GM19240 (cell line): ENCODE measurements around the gene FCN3.
A peak's percentile ranks its signal among the peaks of the same experiment; 100 is the strongest.

Experiments
- DNase-seq: peaks from one replicate; pipeline ENCODE4 v3.0.0; 2011; ENCODE audit warnings: low spot score; ENCODE audit not compliant: insufficient read length

FCN3 gene

GRCh38 chr1:27380224-27380623 lies 5.6 kb upstream of the FCN3 start:
- no peak for DNase-seq

DNA sequence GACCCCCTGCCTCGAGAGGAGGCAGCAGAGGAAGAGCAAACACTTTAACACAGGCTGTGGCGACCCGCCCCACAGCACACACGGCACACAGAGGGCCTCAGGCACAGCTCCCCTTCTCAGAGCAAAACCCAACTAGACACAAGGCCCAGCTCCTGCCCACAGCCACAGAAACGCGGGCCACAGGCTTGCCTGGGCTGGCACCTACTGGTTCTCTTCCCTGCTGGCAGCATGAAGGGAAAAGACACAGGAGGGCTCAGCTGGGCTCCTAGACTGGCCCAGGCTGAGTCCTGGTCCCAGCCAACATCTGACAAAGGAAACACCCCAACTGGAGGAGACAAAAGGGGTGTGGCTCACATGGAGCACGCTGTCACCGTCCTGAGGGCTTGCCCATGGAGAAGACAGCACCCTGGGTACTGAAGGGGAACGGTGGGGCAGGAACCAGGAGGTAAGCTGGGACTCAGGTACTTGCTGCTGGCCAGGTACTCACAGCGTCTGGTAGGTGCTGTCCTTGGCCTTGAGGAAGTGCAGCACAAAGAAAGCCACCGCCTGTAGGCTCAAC lies 5.0 kb upstream of the FCN3 start:
- DNase-seq: no peak

- DNase-seq: no peak
Measured at GRCh38 chr1:27377760-27378495, 3.3 kb upstream of the FCN3 start.

DNA sequence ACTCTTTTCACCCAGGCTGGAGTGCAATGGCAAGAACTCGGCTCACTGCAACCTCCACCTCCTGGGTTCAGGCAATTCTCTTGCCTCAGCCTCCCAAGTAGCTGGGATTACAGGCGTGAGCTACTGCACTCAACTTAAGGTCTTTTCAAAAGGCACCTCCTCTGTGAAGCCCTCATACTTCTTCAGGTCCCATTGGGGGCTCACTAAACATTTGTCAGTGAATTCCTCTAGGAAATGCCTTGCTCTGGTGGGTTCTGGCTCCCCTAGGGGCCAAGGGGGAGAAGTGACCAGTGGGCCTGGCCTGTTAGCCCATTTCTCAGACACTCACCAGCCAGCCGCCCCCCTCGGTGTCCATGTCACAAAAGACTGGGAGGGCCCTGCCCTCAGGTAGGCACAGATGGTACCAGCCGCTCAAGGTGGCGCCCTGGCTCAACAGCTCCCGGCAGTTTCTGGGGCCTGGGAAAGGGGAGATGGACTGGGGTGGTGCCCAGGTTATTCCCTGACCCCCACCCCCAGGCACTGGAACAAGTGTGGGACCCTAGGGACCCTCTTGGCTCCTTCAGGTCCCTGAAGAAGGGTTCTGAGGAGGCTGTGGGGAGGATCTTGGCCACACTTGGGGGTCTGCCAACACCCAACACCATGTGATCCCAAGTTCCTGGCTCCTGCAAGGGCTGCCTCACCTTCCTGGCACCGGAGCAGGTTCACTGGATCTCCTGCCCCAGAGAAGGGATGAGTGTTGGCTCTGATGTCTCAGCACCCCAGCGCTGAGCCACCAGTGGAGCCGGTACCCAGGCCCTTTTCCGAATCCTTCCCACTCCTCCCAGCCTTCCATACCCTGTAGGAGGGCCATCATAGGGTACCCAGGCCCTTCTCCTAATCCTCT lies 1.6 kb downstream of the FCN3 start:
- no peak for DNase-seq

- DNase-seq: no peak
Measured at GRCh38 chr1:27372022-27372807, 2.4 kb downstream of the FCN3 start.

DNA sequence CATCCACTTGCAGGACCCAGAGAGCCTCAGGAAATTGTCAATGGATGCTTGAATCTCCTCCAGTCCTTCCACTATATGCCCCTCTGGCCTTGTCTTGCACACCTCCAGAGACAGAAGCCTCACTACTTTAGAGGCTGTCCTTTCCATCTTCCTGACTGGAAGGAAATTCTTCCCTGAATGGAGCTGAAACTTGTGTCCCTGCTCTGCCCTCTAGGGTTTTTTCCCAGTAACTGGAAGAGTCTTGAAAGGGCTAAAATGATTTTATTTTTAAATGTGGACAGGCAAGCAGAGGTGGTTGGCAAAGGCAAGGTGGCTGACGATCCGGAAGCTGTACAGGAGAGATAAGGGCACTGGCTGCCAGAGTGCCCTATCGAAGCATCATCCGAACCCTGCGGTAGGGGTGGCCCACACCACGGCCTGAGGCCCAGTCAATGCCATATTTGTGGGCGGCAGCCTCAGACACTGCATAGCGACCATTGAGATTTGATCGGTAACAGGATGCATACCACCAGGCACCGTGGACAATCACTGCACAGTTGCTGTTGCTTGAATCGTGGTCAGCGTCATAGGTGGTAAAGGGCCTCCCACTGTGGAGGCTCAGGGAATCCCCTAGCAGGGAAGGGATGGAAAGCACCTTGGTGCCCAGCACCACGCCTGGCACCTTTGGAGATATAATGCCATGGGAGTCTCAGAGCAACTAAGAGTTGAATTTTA lies 5.6 kb downstream of the FCN3 start:
- no peak for DNase-seq

- DNase-seq: no peak
Measured at GRCh38 chr1:27367160-27367650, 7.4 kb downstream of the FCN3 start.

GRCh38 chr1:27366411-27367159 lies 8.0 kb downstream of the FCN3 start, which contains the start of gene MAP3K6:
TSS of gene MAP3K6 (minus strand) at chr1:27366961. CDS start at chr1:27366597, 364 bp downstream.
- DNase-seq: no peak

DNA sequence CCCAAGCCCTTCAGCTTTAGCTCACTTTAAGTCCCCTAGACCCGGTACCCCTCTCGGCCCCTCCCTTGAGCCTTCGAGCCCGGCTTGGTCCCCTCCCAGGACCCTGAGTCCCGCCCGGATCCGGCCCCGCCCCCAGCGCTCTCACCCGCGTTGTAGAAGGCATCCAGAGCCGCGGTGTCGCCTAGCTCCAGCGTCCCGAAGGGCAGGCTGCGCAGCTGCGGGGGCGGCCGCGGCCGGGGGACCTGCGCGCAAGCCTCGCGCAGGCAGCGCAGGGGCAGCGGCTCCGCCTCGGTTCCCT lies 8.6 kb downstream of the FCN3 start:
- DNase-seq: peak; percentile 61

- DNase-seq: peak; percentile 89
Measured at GRCh38 chr1:27365372-27366112, 9.1 kb downstream of the FCN3 start.

DNA sequence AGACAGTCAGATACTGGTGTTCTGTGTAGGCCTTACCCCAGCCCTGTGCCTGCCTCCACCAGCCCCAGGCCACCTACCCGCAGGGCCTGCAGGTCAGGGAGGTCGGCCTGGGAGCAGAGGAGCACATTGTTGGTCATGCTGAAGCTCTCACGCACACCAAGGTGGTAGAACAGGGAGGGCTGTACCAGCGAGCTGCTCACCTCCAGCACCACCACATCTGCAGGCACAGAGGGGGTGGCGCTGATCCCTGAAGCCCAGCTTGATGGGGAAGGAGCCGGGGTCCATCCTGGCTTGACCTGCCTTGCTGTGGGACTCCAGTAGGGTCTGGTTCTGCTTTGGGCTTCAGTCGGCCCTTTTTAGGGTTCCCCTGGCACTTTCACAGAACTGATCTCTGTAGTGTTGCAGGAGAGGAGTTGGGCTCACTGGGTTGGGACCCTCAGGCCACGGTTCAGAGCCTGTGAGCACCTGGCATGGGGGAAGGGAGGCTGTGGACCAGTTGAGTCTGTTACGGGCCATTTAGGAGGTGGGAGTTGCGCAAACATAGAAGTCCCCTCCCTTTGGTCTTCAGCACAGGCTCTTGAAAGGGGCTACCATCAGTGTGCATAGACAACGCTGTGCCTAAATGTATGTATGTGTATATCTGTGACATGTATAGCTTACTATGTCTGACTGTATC lies 9.8 kb downstream of the FCN3 start:
- DNase-seq: no peak

GRCh38 chr1:27363766-27364695 lies 10.6 kb downstream of the FCN3 start:
- DNase-seq: no peak

DNA sequence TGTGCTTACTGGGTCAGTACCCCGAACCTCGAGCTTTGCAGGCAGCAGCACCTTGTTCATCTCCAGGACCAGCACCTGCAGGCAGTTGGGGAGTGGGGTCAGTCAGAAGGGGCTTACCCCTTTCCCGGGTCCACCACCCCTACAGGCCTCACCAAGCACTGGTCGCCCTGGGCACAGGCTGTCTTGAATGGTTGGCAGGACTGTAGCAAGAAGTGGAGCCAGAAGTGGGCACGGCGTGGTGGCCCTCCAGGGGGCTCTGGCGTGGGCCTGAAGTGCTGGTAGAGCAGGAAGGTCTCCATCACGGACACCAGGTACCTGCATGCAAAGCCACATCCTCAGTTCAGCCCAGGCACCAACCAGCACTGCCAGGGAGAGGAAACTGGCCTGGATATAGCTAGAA lies 13.1 kb downstream of the FCN3 start:
- DNase-seq: no peak

GRCh38 chr1:27361044-27361402 lies 13.6 kb downstream of the FCN3 start:
- no peak for DNase-seq

GRCh38 chr1:27360159-27361043 lies 14.2 kb downstream of the FCN3 start:
- DNase-seq: no peak

- DNase-seq: no peak
Measured at GRCh38 chr1:27359822-27360158, 14.8 kb downstream of the FCN3 start.

- no peak for DNase-seq
Measured at GRCh38 chr1:27358928-27359313, 15.7 kb downstream of the FCN3 start.
